CD14-positive monocyte (primary cell): ENCODE measurements around the gene NT5C. TPM values are rescaled to one million over a fixed set of nuclear protein-coding genes. Genes with fewer than 3 reads are reported as not detected.
A peak's percentile ranks its signal among the peaks of the same experiment; 100 is the strongest.

Experiments
- DNase-seq, 3 donors: peaks; one replicate each; pipeline ENCODE4 v3.0.0-alpha.2; 2011 to 2022
- H2AFZ ChIP-seq: 2 replicates; pipeline ENCODE4 v1.6.0; 2012; ENCODE audit warnings: mild to moderate bottlenecking, low read depth, low read length, inconsistent platforms; ENCODE audit not compliant: insufficient read depth, poor library complexity, severe bottlenecking
- H3K27ac ChIP-seq, 2 donors: 1 replicate in 1 of 2; 2 replicates in 1 of 2; pipeline ENCODE4 v1.5.1; 2012 to 2013; ENCODE audit warnings: low read length in 2 of 2, control low read depth in 1 of 2, inconsistent platforms in 1 of 2, low read depth in 1 of 2, mild to moderate bottlenecking in 1 of 2
- H3K27me3 ChIP-seq, 2 donors: one replicate each; pipeline versions ENCODE4 v1.6.0 to v1.6.1; 2011 to 2013; ENCODE audit warnings: low read length in 2 of 2; ENCODE audit not compliant: control insufficient read depth in 2 of 2, insufficient read depth in 2 of 2
- H3K36me3 ChIP-seq, 2 donors: replicated peaks in 1 of 2; 1 replicate in 1 of 2; 2 replicates in 1 of 2; pipeline versions ENCODE4 v1.5.1 to v1.6.1; 2012 to 2013; ENCODE audit warnings: low read length in 2 of 2, control low read depth in 1 of 2, inconsistent platforms in 1 of 2, mild to moderate bottlenecking in 1 of 2; ENCODE audit not compliant: insufficient read depth in 2 of 2, control insufficient read depth in 1 of 2
- H3K4me1 ChIP-seq, 2 donors: 1 replicate in 1 of 2; 2 replicates in 1 of 2; pipeline versions ENCODE4 v1.5.1 to v1.6.1; 2012 to 2013; ENCODE audit warnings: low read length in 2 of 2, control low read depth in 1 of 2, inconsistent platforms in 1 of 2, mild to moderate bottlenecking in 1 of 2, moderate library complexity in 1 of 2; ENCODE audit not compliant: insufficient read depth in 2 of 2, control insufficient read depth in 1 of 2
- H3K4me2 ChIP-seq: replicated peaks from 2 replicates; pipeline ENCODE3; 2012; ENCODE audit warnings: low read length, moderate library complexity, mild to moderate bottlenecking; ENCODE audit not compliant: poor library complexity, severe bottlenecking; ENCODE audit errors: extremely low read depth
- H3K4me3 ChIP-seq, 3 experiments: fragments of 200-600 bp in 1 of 3; sonication (generic) in 1 of 3; replicated peaks in 1 of 3; 1 replicate in 2 of 3; 2 replicates in 1 of 3; pipeline ENCODE4 v1.5.1; 2011 to 2013; ENCODE audit warnings: low read length in 3 of 3, mild to moderate bottlenecking in 3 of 3, control low read depth in 2 of 3, low read depth in 2 of 3, inconsistent platforms in 1 of 3, moderate library complexity in 1 of 3
- H3K79me2 ChIP-seq: 2 replicates; pipeline ENCODE4 v1.6.0; 2012; ENCODE audit warnings: mild to moderate bottlenecking, control low read depth, inconsistent platforms, low read length, moderate library complexity; ENCODE audit not compliant: insufficient read depth
- H3K9ac ChIP-seq: 2 replicates; pipeline ENCODE4 v1.6.0; 2017; ENCODE audit warnings: low read length, mild to moderate bottlenecking; ENCODE audit not compliant: insufficient read depth, poor library complexity, severe bottlenecking
- H3K9me3 ChIP-seq, 2 donors: replicated peaks in 1 of 2; 1 replicate in 1 of 2; 2 replicates in 1 of 2; pipeline versions ENCODE4 v1.5.1 to v1.6.1; 2012 to 2013; ENCODE audit warnings: low read length in 2 of 2, control low read depth in 1 of 2; ENCODE audit not compliant: control insufficient read depth in 1 of 2, insufficient read depth in 1 of 2
- H4K20me1 ChIP-seq: 2 replicates; pipeline ENCODE4 v1.6.0; 2012; ENCODE audit warnings: mild to moderate bottlenecking, low read length, control low read depth, moderate library complexity; ENCODE audit not compliant: insufficient read depth
- H3K27ac Mint-ChIP-seq, 7 donors: one replicate each; pipeline ENCODE4 v1.8.0; 2020; ENCODE audit warnings: mild to moderate bottlenecking in 7 of 7, mixed read lengths in 7 of 7, moderate library complexity in 6 of 7, inconsistent platforms in 2 of 7
- H3K27me3 Mint-ChIP-seq, 3 donors: one replicate each; pipeline ENCODE4 v1.8.0; 2021 to 2022; ENCODE audit warnings: low read depth in 3 of 3, mild to moderate bottlenecking in 3 of 3, mixed read lengths in 3 of 3, moderate library complexity in 3 of 3, inconsistent platforms in 1 of 3
- H3K36me3 Mint-ChIP-seq, 2 donors: one replicate each; pipeline ENCODE4 v1.8.0; 2020; ENCODE audit warnings: mixed read lengths in 2 of 2, inconsistent platforms in 1 of 2, mild to moderate bottlenecking in 1 of 2
- H3K4me1 Mint-ChIP-seq: one replicate; pipeline ENCODE4 v1.8.0; 2020; ENCODE audit warnings: mild to moderate bottlenecking, mixed read lengths
- H3K4me3 Mint-ChIP-seq, 2 donors: one replicate each; pipeline ENCODE4 v1.8.0; 2020; ENCODE audit warnings: mild to moderate bottlenecking in 2 of 2, mixed read lengths in 2 of 2, moderate library complexity in 1 of 2
- H3K9me3 Mint-ChIP-seq, 7 donors: one replicate each; pipeline ENCODE4 v1.8.0; 2020 to 2022; ENCODE audit warnings: mixed read lengths in 7 of 7, mild to moderate bottlenecking in 6 of 7, moderate library complexity in 6 of 7, inconsistent platforms in 2 of 7
- WGBS: methylation state at CpG from one replicate; pipeline ENCODE4 v1.1.5; 2013; ENCODE audit warnings: missing lambda C conversion rate; ENCODE audit not compliant: insufficient coverage; 5-methylcytosine and 5-hydroxymethylcytosine counted together
- intact Hi-C, 2 donors: fragments of 100-400 bp; cut with micrococcal nuclease; formaldehyde crosslinking; loops; one replicate each; pipeline versions ENCODE4 v1.15.0 to v1.15.1; 2023
- polyA plus RNA-seq, 3 donors: library from polyadenylated mRNA; depleted of rRNA in 1 of 3; unstranded in 2 of 3; stranded (reverse) in 1 of 3; fragments of 300-500 nt in 2 of 3; fragments of >200 nt in 1 of 3; fragmentation: Illumina TruSeq in 2 of 3; gene quantifications; 1 replicate in 2 of 3; 2 replicates in 1 of 3; pipeline ENCODE4 v1.2.3, GENCODE V29; 2012 to 2021
- TF ChIP-seq, protein P1 (sequence below): fragments of 200-600 bp; IDR thresholded peaks from one replicate; pipeline ENCODE4 v1.8.0; 2022; ENCODE audit warnings: antibody characterized with exemption, mild to moderate bottlenecking

The NT5C gene
- polyA plus RNA-seq, 3 donors = 27.8 to 45.6 (median 36.2) TPM

DNA sequence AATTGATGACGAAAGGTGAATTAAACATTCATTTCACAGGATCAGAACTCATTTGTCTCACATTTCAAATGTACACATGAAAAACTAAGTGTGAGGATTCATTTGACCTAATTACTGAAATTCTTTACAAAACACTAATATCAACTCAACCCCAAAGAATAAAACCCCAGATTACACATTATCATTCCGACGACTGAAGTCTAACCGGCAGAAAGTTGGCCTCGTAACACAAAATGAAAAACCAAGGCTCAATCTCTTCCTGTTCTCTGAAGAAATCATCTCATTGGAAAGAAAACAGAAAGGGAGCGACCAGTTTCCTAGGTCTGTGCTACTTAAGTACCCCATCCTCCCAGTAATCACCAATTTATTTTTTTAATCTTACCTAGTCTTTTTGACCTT is 21.0 kb upstream of the NT5C start:
- WGBS = 96% methylated on average over 5 of the region's 6 CpGs
- Mint-ChIP-seq H3K36me3 (peaks cover 5 to 12% of the 10 kb centered on the region in 2 donors), H3K27me3 (peaks cover 0 to 2% (median 0%) of the 10 kb centered on the region in 3 donors), H3K27ac (peak overlapping the region in 2 of 7 donors; percentile 63 to 76), H3K9me3 (peaks cover 0 to 3% (median 0%) of the 10 kb centered on the region in 7 donors), H3K4me3 (peak overlapping the region; percentile 94 to 95), H3K4me1 (peaks cover 38% of the 10 kb centered on the region)
- Histone ChIP-seq H3K4me3 (peak overlapping the region in 1 of 3 experiments; percentile 97), H3K36me3 (no peaks in the 10 kb centered on the region), H3K4me2 (peak overlapping the region; percentile 100), H3K27me3 (no peaks in the 10 kb centered on the region), H3K79me2 (peaks cover 64% of the 10 kb centered on the region), H3K9me3 (no peaks in the 10 kb centered on the region), H3K4me1 (peaks cover 29 to 39% of the 10 kb centered on the region in 2 donors), H3K27ac (no peak overlapping the region), H4K20me1 (peaks cover 19% of the 10 kb centered on the region), H3K9ac (no peak overlapping the region), H2AFZ (peak overlapping the region; percentile 83)
- TF ChIP-seq, protein P1, sequence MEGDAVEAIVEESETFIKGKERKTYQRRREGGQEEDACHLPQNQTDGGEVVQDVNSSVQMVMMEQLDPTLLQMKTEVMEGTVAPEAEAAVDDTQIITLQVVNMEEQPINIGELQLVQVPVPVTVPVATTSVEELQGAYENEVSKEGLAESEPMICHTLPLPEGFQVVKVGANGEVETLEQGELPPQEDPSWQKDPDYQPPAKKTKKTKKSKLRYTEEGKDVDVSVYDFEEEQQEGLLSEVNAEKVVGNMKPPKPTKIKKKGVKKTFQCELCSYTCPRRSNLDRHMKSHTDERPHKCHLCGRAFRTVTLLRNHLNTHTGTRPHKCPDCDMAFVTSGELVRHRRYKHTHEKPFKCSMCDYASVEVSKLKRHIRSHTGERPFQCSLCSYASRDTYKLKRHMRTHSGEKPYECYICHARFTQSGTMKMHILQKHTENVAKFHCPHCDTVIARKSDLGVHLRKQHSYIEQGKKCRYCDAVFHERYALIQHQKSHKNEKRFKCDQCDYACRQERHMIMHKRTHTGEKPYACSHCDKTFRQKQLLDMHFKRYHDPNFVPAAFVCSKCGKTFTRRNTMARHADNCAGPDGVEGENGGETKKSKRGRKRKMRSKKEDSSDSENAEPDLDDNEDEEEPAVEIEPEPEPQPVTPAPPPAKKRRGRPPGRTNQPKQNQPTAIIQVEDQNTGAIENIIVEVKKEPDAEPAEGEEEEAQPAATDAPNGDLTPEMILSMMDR = no peak
- no peak for DNase-seq
- intact Hi-C loops = loop anchor here in 1 of 2 donors (5.0 kb wide), 1 partner anchor 40 kb away; no protein-coding TSS in a partner anchor

DNA sequence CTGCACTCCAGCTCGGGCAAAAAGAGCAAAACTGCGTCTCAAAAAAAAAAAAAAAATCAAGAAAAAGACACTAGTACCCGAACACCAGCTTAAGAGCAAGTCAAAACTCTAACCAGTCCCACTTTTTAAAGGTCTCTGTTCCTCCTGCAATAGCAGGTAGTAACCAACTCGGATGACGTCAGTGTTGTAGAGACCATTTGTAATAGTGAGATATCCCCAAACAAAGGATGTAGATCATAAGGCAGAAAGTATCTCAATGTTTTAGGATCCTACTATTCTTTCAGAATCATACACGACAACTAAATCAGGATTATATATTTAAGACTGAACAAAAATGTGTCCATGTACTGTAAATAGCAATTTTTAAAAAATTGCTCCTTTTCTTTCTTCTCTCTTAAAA is 20.4 kb upstream of the NT5C start:
- H3K27me3 ChIP-seq = no peaks in the 10 kb centered on the region
- no peaks in the 10 kb centered on the region for H3K9me3 ChIP-seq
- Mint-ChIP-seq H3K27me3 (peaks cover 0 to 2% (median 0%) of the 10 kb centered on the region in 3 donors), H3K9me3 (peaks cover 0 to 3% (median 0%) of the 10 kb centered on the region in 7 donors), H3K4me1 (peaks cover 44% of the 10 kb centered on the region), H3K36me3 (peaks cover 11 to 18% of the 10 kb centered on the region in 2 donors), H3K27ac (peak overlapping the region in 1 of 7 donors; percentile 63), H3K4me3 (no peak overlapping the region)
- no peak for DNase-seq
- no peak overlapping the region for H3K9ac ChIP-seq
- H3K4me1 ChIP-seq = peaks cover 35 to 45% of the 10 kb centered on the region in 2 donors
- peaks cover 70% of the 10 kb centered on the region for H3K79me2 ChIP-seq
- H3K27ac ChIP-seq = no peak overlapping the region
- intact Hi-C loops = loop anchor here in 1 of 2 donors (5.0 kb wide), 1 partner anchor 40 kb away; no protein-coding TSS in a partner anchor
- H3K4me3 ChIP-seq = no peak overlapping the region
- 100% methylated on average over 1 of the region's 6 CpGs for WGBS
- H3K4me2 ChIP-seq = no peak overlapping the region
- no peak overlapping the region for H2AFZ ChIP-seq
- H3K36me3 ChIP-seq = peaks cover 0 to 3% of the 10 kb centered on the region in 2 donors
- H4K20me1 ChIP-seq = peaks cover 19% of the 10 kb centered on the region
- TF ChIP-seq, protein P1 = no peak
